Keratinocyte (primary cell): ENCODE measurements around the gene RELT. TPM values are rescaled to one million over a fixed set of nuclear protein-coding genes. Genes with fewer than 3 reads are reported as not detected.

Source experiments
- DNase-seq: peaks from one replicate; pipeline ENCODE4 v3.0.0-alpha.2; 2011; ENCODE audit warnings: low read depth, missing footprints, low spot score
- FAIRE-seq: peaks from 2 replicates; lab custom pipeline; 2011; peaks lifted over from hg19 to GRCh38; lab: Jason Lieb, UNC
- H2AFZ ChIP-seq: 2 replicates; pipeline ENCODE4 v1.6.0; 2012; ENCODE audit warnings: low read length, control low read depth, inconsistent platforms; ENCODE audit not compliant: control insufficient read depth
- H3K27ac ChIP-seq: 2 replicates; pipeline ENCODE4 v1.5.1; 2011; ENCODE audit warnings: low read length; ENCODE audit not compliant: control insufficient read depth, insufficient read depth
- H3K27me3 ChIP-seq: 3 replicates; pipeline ENCODE4 v1.6.0; 2011; ENCODE audit warnings: low read length; ENCODE audit not compliant: control insufficient read depth, insufficient read depth; ENCODE audit errors: extremely low read depth
- H3K36me3 ChIP-seq, 2 experiments: 2 replicates in 1 of 2; 3 replicates in 1 of 2; pipeline ENCODE4 v1.5.1; 2011; ENCODE audit warnings: low read length in 2 of 2, mild to moderate bottlenecking in 1 of 2; ENCODE audit not compliant: control insufficient read depth in 2 of 2, insufficient read depth in 2 of 2; ENCODE audit errors: extremely low read depth in 1 of 2
- H3K4me1 ChIP-seq: 3 replicates; pipeline ENCODE4 v1.5.1; 2011; ENCODE audit warnings: low read length; ENCODE audit not compliant: control insufficient read depth, insufficient read depth; ENCODE audit errors: extremely low read depth
- H3K4me2 ChIP-seq: 3 replicates; pipeline ENCODE4 v1.6.0; 2011; ENCODE audit warnings: low read depth, low read length; ENCODE audit not compliant: control insufficient read depth, insufficient read depth; ENCODE audit errors: extremely low read depth
- H3K4me3 ChIP-seq, 3 experiments: fragments of 200-600 bp in 1 of 3; sonication (generic) in 1 of 3; 2 replicates in 2 of 3; 3 replicates in 1 of 3; pipeline ENCODE4 v1.5.1; 2011 to 2016; ENCODE audit warnings: low read length in 3 of 3, mild to moderate bottlenecking in 3 of 3, control low read depth in 2 of 3, inconsistent platforms in 1 of 3, low read depth in 1 of 3, mixed read lengths in 1 of 3, mixed run types in 1 of 3, moderate library complexity in 1 of 3; ENCODE audit not compliant: control insufficient read depth in 2 of 3, insufficient read depth in 2 of 3; ENCODE audit errors: extremely low read depth in 1 of 3
- H3K79me2 ChIP-seq: 2 replicates; pipeline ENCODE4 v1.6.0; 2012; ENCODE audit warnings: low read length; ENCODE audit not compliant: control insufficient read depth, insufficient read depth
- H3K9ac ChIP-seq: 3 replicates; pipeline ENCODE4 v1.6.0; 2011; ENCODE audit warnings: low read length; ENCODE audit not compliant: control insufficient read depth, insufficient read depth; ENCODE audit errors: extremely low read depth
- H3K9me1 ChIP-seq: 3 replicates; pipeline ENCODE4 v1.6.0; 2011; ENCODE audit warnings: low read length; ENCODE audit not compliant: control insufficient read depth, insufficient read depth; ENCODE audit errors: extremely low read depth
- H3K9me3 ChIP-seq: 2 replicates; pipeline ENCODE4 v1.5.1; 2012; ENCODE audit warnings: low read depth, low read length; ENCODE audit not compliant: control insufficient read depth
- H4K20me1 ChIP-seq: 3 replicates; pipeline ENCODE4 v1.6.0; 2011; ENCODE audit warnings: low read length; ENCODE audit not compliant: control insufficient read depth, insufficient read depth; ENCODE audit errors: extremely low read depth
- CTCF ChIP-seq, 3 experiments: IDR thresholded peaks in 1 of 3; conservative IDR thresholded peaks in 1 of 3; optimal IDR thresholded peaks in 1 of 3; 2 replicates in 2 of 3; 3 replicates in 1 of 3; pipeline versions ENCODE3 to v1.5.1; 2011; ENCODE audit warnings: low read length in 3 of 3, mild to moderate bottlenecking in 3 of 3, moderate library complexity in 2 of 3, control low read depth in 1 of 3, inconsistent platforms in 1 of 3; ENCODE audit not compliant: insufficient read depth in 2 of 3; ENCODE audit errors: extremely low read depth in 1 of 3
- EZH2 ChIP-seq: IDR thresholded peaks from one replicate; pipeline ENCODE4 v1.6.1; 2012; ENCODE audit warnings: inconsistent platforms, mild to moderate bottlenecking, low read length, moderate library complexity
- dilution Hi-C: fragments of 300-500 bp; cut with MboI; formaldehyde crosslinking; loops from one replicate; pipeline ENCODE4 v1.7.0; 2020; ENCODE audit warnings: low sequenced_read_pairs; ENCODE audit not compliant: extremely low pct_ligation_motif_present
- polyA plus RNA-seq, 5 experiments: library from polyadenylated mRNA; depleted of rRNA in 3 of 5; stranded (reverse) in 3 of 5; stranded (forward) in 1 of 5; unstranded in 1 of 5; fragments of >200 nt; gene quantifications; 1 replicate in 1 of 5; 2 replicates in 3 of 5; 3 replicates in 1 of 5; pipeline versions ENCODE4 v1.2.1 to v1.2.3, GENCODE V29; 2011 to 2012; ENCODE audit warnings: missing spikeins in 2 of 5, low read depth in 1 of 5, low replicate concordance in 1 of 5

Gene RELT
- polyA plus RNA-seq, 1 donor (not counting 4 experiments of a cell fraction or from before 2014, with no cell fraction given): 4.2 TPM

- TF ChIP-seq EZH2: no peak
- peak; percentile 32 for FAIRE-seq
- peaks cover 43% of the 10 kb centered on the region for H3K79me2 ChIP-seq
- peak overlapping the region; percentile 31 for H3K27ac ChIP-seq
- no peak overlapping the region for H3K4me3 ChIP-seq
- no peaks in the 10 kb centered on the region for H3K27me3 ChIP-seq
- H3K36me3 ChIP-seq: no peaks in the 10 kb centered on the region
- peak overlapping the region; percentile 64 for H3K4me2 ChIP-seq
- peaks cover 2% of the 10 kb centered on the region for H3K9me1 ChIP-seq
- H2AFZ ChIP-seq: peak overlapping the region; percentile 90
- peaks cover 11% of the 10 kb centered on the region for H3K4me1 ChIP-seq
- H4K20me1 ChIP-seq: peaks cover 12% of the 10 kb centered on the region
- DNase-seq: no peak
- no peak overlapping the region for H3K9ac ChIP-seq
- no peaks in the 10 kb centered on the region for H3K9me3 ChIP-seq
- dilution Hi-C loops: no loop called here
These were observed 404 bp upstream of the RELT start for GRCh38 chr11:73375830-73376159.

GRCh38 chr11:73376803-73377629, 817 bp downstream of the RELT start:
- Histone ChIP-seq H3K79me2 (peaks cover 54% of the 10 kb centered on the region), H3K27me3 (no peaks in the 10 kb centered on the region), H2AFZ (peak overlapping the region; percentile 79), H3K36me3 (peaks cover 1 to 4% of the 10 kb centered on the region in 2 experiments), H3K9me1 (peaks cover 4% of the 10 kb centered on the region), H3K4me1 (peaks cover 11% of the 10 kb centered on the region), H3K27ac (peak overlapping the region; percentile 91), H3K4me3 (peak overlapping the region; percentile 79 to 96 (median 90)), H3K4me2 (peak overlapping the region; percentile 95), H3K9ac (peak overlapping the region; percentile 97), H3K9me3 (no peaks in the 10 kb centered on the region), H4K20me1 (peaks cover 14% of the 10 kb centered on the region)
- FAIRE-seq (no peak), DNase-seq (peak; percentile 58)
- dilution Hi-C loops: no loop called here
- TF ChIP-seq EZH2 (no peak), CTCF (optimal IDR thresholded peaks at IDR 0.05 in 1 of 3, IDR thresholded peaks at IDR 0.05 in 1 of 3, conservative IDR thresholded peaks at IDR 0.05 in 1 of 3; ENCODE audit: extremely low read depth in 1 of 3, insufficient read depth in 2 of 3, low read length in 3 of 3) (peak in 1 of 3 experiments; percentile 26)
